Astrocyte of the cerebellum (primary cell): ENCODE data around the gene CA12.

Experiments used
- DNase-seq: peaks from one replicate; pipeline ENCODE4 v3.0.0-alpha.2; 2011; ENCODE audit warnings: low read depth
- H3K4me3 ChIP-seq: 2 replicates; pipeline ENCODE4 v1.5.1; 2011; ENCODE audit warnings: mild to moderate bottlenecking, low read depth, low read length, moderate library complexity
- CTCF ChIP-seq: IDR thresholded peaks from 2 replicates; pipeline ENCODE4 v1.5.1; 2012; ENCODE audit warnings: low read length, low read depth, moderate library complexity, mild to moderate bottlenecking; ENCODE audit errors: missing control alignments
- in situ Hi-C: cut with HindIII; loops from 2 replicates; pipeline ENCODE4 v1.10.0; 2017; ENCODE audit warnings: low sequenced_read_pairs

The CA12 gene

GRCh38 chr15:63339836-63340235, 41.8 kb downstream of the CA12 start:
- TF ChIP-seq CTCF = no peak
- no peak overlapping the region for H3K4me3 ChIP-seq
- DNase-seq = no peak
- in situ Hi-C loops = loop anchor here (5.0 kb wide), 1 partner anchor 48 kb away; no protein-coding TSS in a partner anchor

GRCh38 chr15:63339006-63339766, 42.5 kb downstream of the CA12 start:
- H3K4me3 ChIP-seq = no peak overlapping the region
- DNase-seq = no peak
- TF ChIP-seq CTCF = no peak
- in situ Hi-C loops = loop anchor here (5.0 kb wide), 1 partner anchor 47 kb away; no protein-coding TSS in a partner anchor

GRCh38 chr15:63338170-63338569, 43.5 kb downstream of the CA12 start:
- no peak overlapping the region for H3K4me3 ChIP-seq
- no peak for TF ChIP-seq CTCF
- peak; percentile 96 for DNase-seq
- in situ Hi-C loops = loop anchor here (5.0 kb wide), 1 partner anchor 46 kb away; no protein-coding TSS in a partner anchor

- in situ Hi-C loops = loop anchor here (5.0 kb wide), 1 partner anchor 45 kb away; no protein-coding TSS in a partner anchor
- no peak for DNase-seq
- H3K4me3 ChIP-seq = no peak overlapping the region
- no peak for TF ChIP-seq CTCF
Observed at GRCh38 chr15:63337046-63337445, 44.6 kb downstream of the CA12 start.

- H3K4me3 ChIP-seq = no peak overlapping the region
- in situ Hi-C loops = loop anchor here (5.0 kb wide), 1 partner anchor 43 kb away; no protein-coding TSS in a partner anchor
- TF ChIP-seq CTCF = no peak
- no peak for DNase-seq
Observed at GRCh38 chr15:63335543-63336240, 46.0 kb downstream of the CA12 start.

- no peak for DNase-seq
- H3K4me3 ChIP-seq = no peak overlapping the region
- in situ Hi-C loops = loop anchor here (5.0 kb wide), 1 partner anchor 43 kb away; no protein-coding TSS in a partner anchor
- no peak for TF ChIP-seq CTCF
Observed at GRCh38 chr15:63334821-63335220, 46.8 kb downstream of the CA12 start.
